Calu3 (cell line): ENCODE measurements around the gene SLC2A1. TPM values are rescaled to one million over a fixed set of nuclear protein-coding genes. Genes with fewer than 3 reads are reported as not detected.

ENCODE experiments used
- BruUV-seq: library from RNA; stranded (reverse); fragments of 400-500 nt; replicated peaks from 2 replicates; lab custom pipeline; 2021; lab: Mats Ljungman, UMichigan
- CTCF ChIA-PET: fragments of 300-600 bp; sonication (Branson Sonifier 250); formaldehyde crosslinking; loops from one replicate; lab custom pipeline; 2022; ENCODE audit warnings: antibody characterized with exemption; lab: Charles Lee
- DNase-seq: peaks from one replicate; pipeline ENCODE4 v3.0.0; 2022
- H3K27ac Mint-ChIP-seq: one replicate; pipeline ENCODE4 v1.8.0; 2022; ENCODE audit warnings: mixed read lengths; ENCODE audit not compliant: unreplicated experiment
- H3K27me3 Mint-ChIP-seq: one replicate; pipeline ENCODE4 v1.8.0; 2022; ENCODE audit warnings: mixed read lengths; ENCODE audit not compliant: unreplicated experiment
- H3K36me3 Mint-ChIP-seq: one replicate; pipeline ENCODE4 v1.8.0; 2022; ENCODE audit warnings: mild to moderate bottlenecking, moderate library complexity, mixed read lengths; ENCODE audit not compliant: insufficient read depth, unreplicated experiment
- H3K4me1 Mint-ChIP-seq: one replicate; pipeline ENCODE4 v1.8.0; 2022; ENCODE audit warnings: mild to moderate bottlenecking, low read depth, mixed read lengths; ENCODE audit not compliant: unreplicated experiment
- H3K4me3 Mint-ChIP-seq: one replicate; pipeline ENCODE4 v1.8.0; 2022; ENCODE audit warnings: mild to moderate bottlenecking, low read depth, moderate library complexity, mixed read lengths; ENCODE audit not compliant: unreplicated experiment
- H3K9me3 Mint-ChIP-seq: one replicate; pipeline ENCODE4 v1.8.0; 2022; ENCODE audit warnings: low read depth, mixed read lengths; ENCODE audit not compliant: unreplicated experiment
- CTCF ChIP-seq: fragments of 200-600 bp; IDR thresholded peaks from one replicate; pipeline ENCODE4 v1.8.0; 2022; ENCODE audit warnings: antibody characterized with exemption; ENCODE audit not compliant: unreplicated experiment
- intact Hi-C: fragments of 100-400 bp; cut with micrococcal nuclease; formaldehyde crosslinking; loops from one replicate; pipeline ENCODE4 v1.10.0; 2022; ENCODE audit not compliant: unreplicated experiment
- total RNA-seq: library from RNA; stranded (reverse); gene quantifications from 2 replicates; pipeline ENCODE4 v1.2.3, GENCODE V29; 2022

The SLC2A1 gene
- total RNA-seq, 1 experiment from 2014 or later, result 183 TPM

- CTCF ChIA-PET, result no interaction called here
- Mint-ChIP-seq H3K9me3 (no peaks in the 10 kb centered on the region), H3K36me3 (peaks cover 88% of the 10 kb centered on the region), H3K27ac (peak overlapping the region; percentile 86), H3K27me3 (no peaks in the 10 kb centered on the region), H3K4me3 (peak overlapping the region; percentile 27), H3K4me1 (peaks cover 42% of the 10 kb centered on the region)
- DNase-seq, result peak; percentile 45
- peak; percentile 51 for TF ChIP-seq CTCF
- intact Hi-C loops, result no loop called here
- BruUV-seq, result no TSS peak
Observed at GRCh38 chr1:42931108-42931539, 27.5 kb downstream of the SLC2A1 start.

- Mint-ChIP-seq H3K9me3 (no peaks in the 10 kb centered on the region), H3K36me3 (peaks cover 94% of the 10 kb centered on the region), H3K4me3 (no peak overlapping the region), H3K27me3 (no peaks in the 10 kb centered on the region), H3K4me1 (peaks cover 44% of the 10 kb centered on the region), H3K27ac (peak overlapping the region; percentile 86)
- no TSS peak for BruUV-seq
- no peak for TF ChIP-seq CTCF
- DNase-seq, result no peak
- intact Hi-C loops, result no loop called here
- CTCF ChIA-PET, result no interaction called here
Observed at GRCh38 chr1:42930178-42931107, 28.2 kb downstream of the SLC2A1 start.

- DNase-seq, result no peak
- no peak overlapping the region for H3K27ac Mint-ChIP-seq
- H3K36me3 Mint-ChIP-seq, result peaks cover 95% of the 10 kb centered on the region
- H3K9me3 Mint-ChIP-seq, result no peaks in the 10 kb centered on the region
- CTCF ChIA-PET, result no interaction called here
- no peak for TF ChIP-seq CTCF
- peaks cover 45% of the 10 kb centered on the region for H3K4me1 Mint-ChIP-seq
- H3K27me3 Mint-ChIP-seq, result no peaks in the 10 kb centered on the region
- intact Hi-C loops, result no loop called here
- BruUV-seq, result no TSS peak
- H3K4me3 Mint-ChIP-seq, result no peak overlapping the region
Observed at GRCh38 chr1:42929434-42930177, 29.1 kb downstream of the SLC2A1 start.

- no peak for TF ChIP-seq CTCF
- BruUV-seq, result no TSS peak
- intact Hi-C loops, result no loop called here
- no peaks in the 10 kb centered on the region for H3K9me3 Mint-ChIP-seq
- peaks cover 97% of the 10 kb centered on the region for H3K36me3 Mint-ChIP-seq
- peak overlapping the region; percentile 10 for H3K27ac Mint-ChIP-seq
- no peak for DNase-seq
- H3K4me3 Mint-ChIP-seq, result no peak overlapping the region
- peaks cover 40% of the 10 kb centered on the region for H3K4me1 Mint-ChIP-seq
- no peaks in the 10 kb centered on the region for H3K27me3 Mint-ChIP-seq
- CTCF ChIA-PET, result no interaction called here
Observed at GRCh38 chr1:42928859-42929258, 29.8 kb downstream of the SLC2A1 start.
